ENCODE results near the gene SIAH1. TPM values are rescaled to one million over a fixed set of nuclear protein-coding genes. Genes with fewer than 3 reads are reported as not detected.

SIAH1 gene
- total RNA-seq, 1 experiment from 2014 or later: 30.0 TPM

DNA sequence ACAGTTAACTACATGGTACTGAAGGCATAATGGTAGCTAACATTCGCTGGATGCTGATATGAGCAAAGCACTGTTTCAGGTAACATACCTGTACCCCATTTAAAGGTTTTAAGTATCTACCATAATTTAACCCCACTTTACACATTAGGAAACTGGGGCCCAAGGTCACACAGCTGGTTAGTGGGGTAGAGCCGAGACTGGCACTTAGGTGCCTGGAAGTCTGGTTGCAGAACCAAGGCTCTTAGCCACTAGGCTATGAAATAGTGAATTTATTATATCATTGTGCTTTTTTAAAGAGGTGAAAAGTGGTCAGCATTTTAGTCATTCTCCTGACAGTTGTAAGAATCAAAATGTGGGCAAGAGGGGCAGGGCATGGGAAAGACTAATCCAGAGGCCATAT lies 25.2 kb downstream of the SIAH1 start:
- Histone ChIP-seq H3K27me3 (replicated peaks; ENCODE audit: insufficient read depth, low read depth, low read length, poor library complexity) (no peaks in the 10 kb centered on the region), H3K4me3 (ENCODE audit: low read depth, low read length, poor library complexity, severe bottlenecking) (no peak overlapping the region), H3K36me3 (ENCODE audit: insufficient read depth, low read length, poor library complexity, severe bottlenecking) (no peaks in the 10 kb centered on the region), H3K9me3 (ENCODE audit: low read depth, low read length, poor library complexity, severe bottlenecking) (no peaks in the 10 kb centered on the region), H3K4me1 (ENCODE audit: insufficient read depth, low read length, poor library complexity, severe bottlenecking) (peaks cover 9% of the 10 kb centered on the region), H3K27ac (ENCODE audit: low read depth, low read length, poor library complexity, severe bottlenecking) (no peak overlapping the region)
- CTCF ChIA-PET: no interaction called here
- TF ChIP-seq EZH2 (IDR thresholded peaks at IDR 0.05; ENCODE audit: borderline replicate concordance, low read depth, low read length, poor library complexity, severe bottlenecking): no peak
- TF ChIP-seq, protein P1, sequence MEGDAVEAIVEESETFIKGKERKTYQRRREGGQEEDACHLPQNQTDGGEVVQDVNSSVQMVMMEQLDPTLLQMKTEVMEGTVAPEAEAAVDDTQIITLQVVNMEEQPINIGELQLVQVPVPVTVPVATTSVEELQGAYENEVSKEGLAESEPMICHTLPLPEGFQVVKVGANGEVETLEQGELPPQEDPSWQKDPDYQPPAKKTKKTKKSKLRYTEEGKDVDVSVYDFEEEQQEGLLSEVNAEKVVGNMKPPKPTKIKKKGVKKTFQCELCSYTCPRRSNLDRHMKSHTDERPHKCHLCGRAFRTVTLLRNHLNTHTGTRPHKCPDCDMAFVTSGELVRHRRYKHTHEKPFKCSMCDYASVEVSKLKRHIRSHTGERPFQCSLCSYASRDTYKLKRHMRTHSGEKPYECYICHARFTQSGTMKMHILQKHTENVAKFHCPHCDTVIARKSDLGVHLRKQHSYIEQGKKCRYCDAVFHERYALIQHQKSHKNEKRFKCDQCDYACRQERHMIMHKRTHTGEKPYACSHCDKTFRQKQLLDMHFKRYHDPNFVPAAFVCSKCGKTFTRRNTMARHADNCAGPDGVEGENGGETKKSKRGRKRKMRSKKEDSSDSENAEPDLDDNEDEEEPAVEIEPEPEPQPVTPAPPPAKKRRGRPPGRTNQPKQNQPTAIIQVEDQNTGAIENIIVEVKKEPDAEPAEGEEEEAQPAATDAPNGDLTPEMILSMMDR (conservative IDR thresholded peaks at IDR 0.05; ENCODE audit: low read depth, low read length): no peak
- DNase-seq (ENCODE audit: low spot score): no peak
- POLR2A ChIA-PET (ENCODE audit: low non-redundant PET): no interaction called here
- no TSS peak for BruUV-seq (replicated peaks)
- intact Hi-C loops (cut with micrococcal nuclease; ENCODE audit: unreplicated experiment): no loop called here

DNA sequence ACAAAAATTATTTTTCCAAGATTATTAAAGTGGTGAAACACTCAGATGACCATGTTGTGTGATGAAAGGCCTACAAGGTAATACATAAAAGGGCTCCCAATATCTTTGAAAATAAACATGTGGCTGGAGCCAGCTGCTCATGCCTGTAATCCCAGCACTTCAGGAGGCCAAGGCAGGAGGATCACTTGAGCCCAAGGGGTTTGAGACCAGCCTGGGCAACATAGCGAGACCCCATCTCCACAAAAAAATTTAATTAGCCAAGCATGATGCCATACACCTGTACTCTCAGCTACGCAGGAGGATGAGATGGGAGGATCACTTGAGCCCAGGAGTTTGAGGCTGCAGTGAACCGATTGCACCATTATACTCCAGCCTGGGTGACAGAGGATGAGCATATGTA lies 26.8 kb downstream of the SIAH1 start:
- no peak for TF ChIP-seq EZH2 (IDR thresholded peaks at IDR 0.05; ENCODE audit: borderline replicate concordance, low read depth, low read length, poor library complexity, severe bottlenecking)
- ChIA-PET POLR2A (ENCODE audit: low non-redundant PET) (no interaction called here), CTCF (no interaction called here)
- Histone ChIP-seq H3K9me3 (ENCODE audit: low read depth, low read length, poor library complexity, severe bottlenecking) (no peaks in the 10 kb centered on the region), H3K36me3 (ENCODE audit: insufficient read depth, low read length, poor library complexity, severe bottlenecking) (no peaks in the 10 kb centered on the region), H3K27me3 (replicated peaks; ENCODE audit: insufficient read depth, low read depth, low read length, poor library complexity) (no peaks in the 10 kb centered on the region), H3K4me3 (ENCODE audit: low read depth, low read length, poor library complexity, severe bottlenecking) (no peak overlapping the region), H3K4me1 (ENCODE audit: insufficient read depth, low read length, poor library complexity, severe bottlenecking) (no peaks in the 10 kb centered on the region), H3K27ac (ENCODE audit: low read depth, low read length, poor library complexity, severe bottlenecking) (no peak overlapping the region)
- DNase-seq (ENCODE audit: low spot score): no peak
- intact Hi-C loops (cut with micrococcal nuclease; ENCODE audit: unreplicated experiment): no loop called here
- BruUV-seq (replicated peaks): no TSS peak

DNA sequence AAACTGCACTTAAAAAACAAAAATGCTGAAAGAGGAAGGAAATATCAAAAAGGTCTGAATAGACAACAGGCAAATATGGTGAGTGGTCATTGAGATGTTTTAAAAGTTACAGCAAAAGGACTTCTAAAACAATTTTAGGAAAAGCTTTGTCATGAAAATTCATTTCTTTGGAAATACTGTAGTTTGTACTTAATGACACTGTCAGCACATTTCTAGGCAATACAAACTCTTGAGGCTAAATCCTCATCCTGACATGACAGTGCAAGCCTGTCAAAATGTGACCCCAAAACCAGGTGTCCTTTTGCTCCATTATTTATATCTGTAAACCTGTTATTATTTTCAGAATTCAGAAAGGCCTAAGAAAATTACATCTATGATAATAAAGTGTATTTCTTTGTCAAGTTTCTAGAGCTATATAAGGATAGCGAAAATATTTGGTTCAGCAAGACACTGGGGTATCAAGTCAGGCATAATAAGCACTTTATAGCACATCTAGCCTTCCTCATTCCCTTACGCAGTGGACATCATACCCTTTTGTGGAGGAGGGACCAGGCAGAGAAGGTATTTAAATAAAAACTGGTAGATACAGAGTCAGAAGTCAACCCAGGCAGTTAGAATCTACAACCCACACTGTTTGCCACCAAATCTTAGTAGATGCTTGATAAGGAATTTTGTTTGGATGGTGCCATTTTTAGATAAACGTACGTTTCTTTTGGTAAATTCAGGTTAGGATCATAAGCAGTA lies 28.4 kb downstream of the SIAH1 start:
- no peak for DNase-seq (ENCODE audit: low spot score)
- TF ChIP-seq, protein P1 (conservative IDR thresholded peaks at IDR 0.05; ENCODE audit: low read depth, low read length): no peak
- TF ChIP-seq EZH2 (IDR thresholded peaks at IDR 0.05; ENCODE audit: borderline replicate concordance, low read depth, low read length, poor library complexity, severe bottlenecking): no peak
- Histone ChIP-seq H3K9me3 (ENCODE audit: low read depth, low read length, poor library complexity, severe bottlenecking) (no peaks in the 10 kb centered on the region), H3K27ac (ENCODE audit: low read depth, low read length, poor library complexity, severe bottlenecking) (no peak overlapping the region), H3K27me3 (replicated peaks; ENCODE audit: insufficient read depth, low read depth, low read length, poor library complexity) (no peaks in the 10 kb centered on the region), H3K4me3 (ENCODE audit: low read depth, low read length, poor library complexity, severe bottlenecking) (no peak overlapping the region), H3K4me1 (ENCODE audit: insufficient read depth, low read length, poor library complexity, severe bottlenecking) (no peaks in the 10 kb centered on the region), H3K36me3 (ENCODE audit: insufficient read depth, low read length, poor library complexity, severe bottlenecking) (peaks cover 12% of the 10 kb centered on the region)
- POLR2A ChIA-PET (ENCODE audit: low non-redundant PET): no interaction called here
- no TSS peak for BruUV-seq (replicated peaks)
- CTCF ChIA-PET: no interaction called here
- intact Hi-C loops (cut with micrococcal nuclease; ENCODE audit: unreplicated experiment): no loop called here

Measured in A673 (cell line).